ENCODE measurements around the gene FMO1.
"Not testable (repeated sequence)": the region's sequence is repeated elsewhere in the genome, so short reads cannot be mapped to it uniquely, and the experiment has no call there.

The FMO1 gene

GRCh38 chr1:171248302-171248701 lies at the start of gene FMO1:
Gene FMO1 (plus strand): TSS chr1:171248494. CDS start chr1:171258088, 9,594 bp downstream.
- no peak for DNase-seq (ENCODE audit: low read depth)

GRCh38 chr1:171204296-171204695 lies 44.0 kb upstream of the FMO1 start:
- no peak for DNase-seq (ENCODE audit: low read depth)

GRCh38 chr1:171206204-171206977 lies 41.9 kb upstream of the FMO1 start:
- no peak for DNase-seq (ENCODE audit: low read depth)

- DNase-seq (ENCODE audit: low read depth), result no peak
These were observed 41.3 kb upstream of the FMO1 start for GRCh38 chr1:171206978-171207355.

- DNase-seq (ENCODE audit: low read depth), result no peak
These were observed 40.9 kb upstream of the FMO1 start for GRCh38 chr1:171207377-171207776.

GRCh38 chr1:171210355-171210754 lies 37.9 kb upstream of the FMO1 start:
- no peak for DNase-seq (ENCODE audit: low read depth)

GRCh38 chr1:171212607-171213351 lies 35.5 kb upstream of the FMO1 start:
- DNase-seq (ENCODE audit: low read depth), result no peak

GRCh38 chr1:171213559-171214454 lies 34.5 kb upstream of the FMO1 start:
- no peak for DNase-seq (ENCODE audit: low read depth)

GRCh38 chr1:171217658-171218443 lies 30.4 kb upstream of the FMO1 start:
- no peak for DNase-seq (ENCODE audit: low read depth)

- DNase-seq (ENCODE audit: low read depth), result no peak
These were observed 29.6 kb upstream of the FMO1 start for GRCh38 chr1:171218661-171219060.

- DNase-seq (ENCODE audit: low read depth), result no peak
These were observed 28.8 kb upstream of the FMO1 start for GRCh38 chr1:171219346-171220080.

GRCh38 chr1:171220081-171220420 lies 28.2 kb upstream of the FMO1 start:
- no peak for DNase-seq (ENCODE audit: low read depth)

- no peak for DNase-seq (ENCODE audit: low read depth)
These were observed 27.7 kb upstream of the FMO1 start for GRCh38 chr1:171220581-171221054.

- no peak for DNase-seq (ENCODE audit: low read depth)
These were observed 26.4 kb upstream of the FMO1 start for GRCh38 chr1:171221665-171222591.

- DNase-seq (ENCODE audit: low read depth), result no peak
These were observed 25.4 kb upstream of the FMO1 start for GRCh38 chr1:171222936-171223335.

- not testable (repeated sequence) for DNase-seq (ENCODE audit: low read depth)
These were observed 24.0 kb upstream of the FMO1 start for GRCh38 chr1:171224257-171224656.

- DNase-seq (ENCODE audit: low read depth), result no peak
These were observed 21.4 kb upstream of the FMO1 start for GRCh38 chr1:171226747-171227370.

- no peak for DNase-seq (ENCODE audit: low read depth)
These were observed 17.0 kb upstream of the FMO1 start for GRCh38 chr1:171231326-171231725.

GRCh38 chr1:171233183-171233582 lies 15.1 kb upstream of the FMO1 start:
- DNase-seq (ENCODE audit: low read depth), result no peak
